Measurements from ENCODE around the gene GGN. TPM values are rescaled to one million over a fixed set of nuclear protein-coding genes. Genes with fewer than 3 reads are reported as not detected.

GGN gene
- total and polyA plus RNA-seq, 9 of the 15 experiments (the other 6 are each of a cell fraction or from before 2014, with no cell fraction given) = 0.15 to 0.33 TPM; not detected in 7

- TF ChIP-seq ZNF274 (IDR thresholded peaks at IDR 0.05; ENCODE audit: borderline replicate concordance, low read depth, low read length) (no peak), ZNF551 (CRISPR knock-in tag; IDR thresholded peaks at IDR 0.05) (no peak), NUFIP1 (IDR thresholded peaks at IDR 0.05; ENCODE audit: partially characterized antibody) (no peak), ZNF830 (CRISPR knock-in tag; IDR thresholded peaks at IDR 0.05) (no peak), BCL6 (CRISPR knock-in tag; IDR thresholded peaks at IDR 0.05) (no peak), STAG1 (CRISPR knock-in tag; IDR thresholded peaks at IDR 0.05; ENCODE audit: borderline replicate concordance) (no peak), ARID3B (CRISPR knock-in tag; IDR thresholded peaks at IDR 0.05; ENCODE audit: borderline replicate concordance) (no peak), ZNF347 (CRISPR knock-in tag; IDR thresholded peaks at IDR 0.05; ENCODE audit: low read depth) (no peak), ELK1 (CRISPR knock-in tag; IDR thresholded peaks at IDR 0.05) (no peak), ADNP (tag; IDR thresholded peaks at IDR 0.05) (no peak), THRB (CRISPR knock-in tag; conservative IDR thresholded peaks at IDR 0.05) (peak; percentile 39; the same call in 1 of the 2 replicates), ZBED1 (IDR thresholded peaks at IDR 0.05) (peak; percentile 61; the same call in 1 of the 2 replicates), ZNF133 (CRISPR knock-in tag; IDR thresholded peaks at IDR 0.05) (no peak), POLR2B (IDR thresholded peaks at IDR 0.05; ENCODE audit: low read depth, partially characterized antibody) (peak; percentile 96), ZNF75A (CRISPR knock-in tag; IDR thresholded peaks at IDR 0.05) (no peak), NFE2L1 (tag; IDR thresholded peaks at IDR 0.05; ENCODE audit: borderline replicate concordance, low read depth) (no peak), ZNF184 (CRISPR knock-in tag; IDR thresholded peaks at IDR 0.05) (no peak), ATF3 (IDR thresholded peaks at IDR 0.05) (peak; percentile 61; the same call in 1 of the 2 replicates), ATF3 (CRISPR knock-in tag; conservative IDR thresholded peaks at IDR 0.05) (peak; percentile 82; the same call in 1 of the 2 replicates), THRA (IDR thresholded peaks at IDR 0.05) (no peak), ZNF766 (CRISPR knock-in tag; conservative IDR thresholded peaks at IDR 0.05) (peak; percentile 84), HDAC1 (IDR thresholded peaks at IDR 0.05) (peak in 1 of 2 experiments; percentile 81; a peak in 2 of 4 replicates), XRCC3 (IDR thresholded peaks at IDR 0.05) (no peak), RBFOX2 (IDR thresholded peaks at IDR 0.05; ENCODE audit: low read depth, low read length) (peak; percentile 100)
These were observed 13.3 kb downstream of the GGN start, which contains the start of gene PSMD8 (continued) for GRCh38 chr19:38374332-38375097.

Data from K562 (cell line).